HepG2 (cell line): ENCODE data around the gene ABHD17C. TPM values are rescaled to one million over a fixed set of nuclear protein-coding genes. Genes with fewer than 3 reads are reported as not detected.
A peak's percentile ranks its signal among the peaks of the same experiment; 100 is the strongest.

Experiments
- ATF4 ChIP-seq, 2 experiments: fragments of 450-650 bp in 1 of 2; sonication (generic) in 1 of 2; formaldehyde crosslinking; IDR thresholded peaks; 2 replicates each; pipeline versions ENCODE4 v1.5.0 to v1.8.0; 2020 to 2022; ENCODE audit warnings: mild to moderate bottlenecking in 1 of 2, missing genetic modification reagents in 1 of 2
- EP300 ChIP-seq, 3 experiments: sonication (generic) in 1 of 3; formaldehyde crosslinking in 1 of 3; IDR thresholded peaks; 2 replicates each; pipeline versions ENCODE4 v1.5.1 to v1.6.1; 2011 to 2020; ENCODE audit warnings: low read depth in 2 of 3, low read length in 2 of 3, borderline replicate concordance in 1 of 3, improper control_type of control experiment in 1 of 3, mild to moderate bottlenecking in 1 of 3, missing genetic modification reagents in 1 of 3, moderate library complexity in 1 of 3
- FOXA1 ChIP-seq, 2 experiments: fragments of 450-650 bp in 1 of 2; sonication (generic) in 1 of 2; formaldehyde crosslinking in 1 of 2; IDR thresholded peaks; 2 replicates each; pipeline versions ENCODE4 v1.4.0 to v1.6.1; 2016 to 2020; ENCODE audit warnings: missing genetic modification reagents in 1 of 2
- GABPA ChIP-seq, 2 experiments: IDR thresholded peaks; 2 replicates each; pipeline ENCODE4 v1.6.1; 2011 to 2016; ENCODE audit warnings: low read depth in 2 of 2, low read length in 1 of 2, missing biosample characterization in 1 of 2, missing genetic modification characterization in 1 of 2
- JUND ChIP-seq: sonication (generic); formaldehyde crosslinking; IDR thresholded peaks from 2 replicates; pipeline ENCODE4 v1.8.0; 2022; ENCODE audit warnings: mild to moderate bottlenecking, missing genetic modification reagents
- KIAA2018 ChIP-seq: sonication (generic); formaldehyde crosslinking; IDR thresholded peaks from 2 replicates; pipeline ENCODE4 v1.5.0; 2020; ENCODE audit warnings: mild to moderate bottlenecking, missing genetic modification reagents, borderline replicate concordance
- PHF21A ChIP-seq: sonication (generic); formaldehyde crosslinking; IDR thresholded peaks from 2 replicates; pipeline ENCODE4 v1.5.0; 2020; ENCODE audit warnings: mild to moderate bottlenecking, missing genetic modification reagents
- POGZ ChIP-seq: sonication (generic); formaldehyde crosslinking; IDR thresholded peaks from 2 replicates; pipeline ENCODE4 v1.4.0; 2020; ENCODE audit warnings: mild to moderate bottlenecking, missing genetic modification reagents
- SMARCC2 ChIP-seq: fragments of 450-650 bp; IDR thresholded peaks from 2 replicates; pipeline ENCODE4 v1.6.1; 2017; ENCODE audit warnings: antibody characterized with exemption, mild to moderate bottlenecking
- ZHX2 ChIP-seq, 2 experiments: sonication (generic) in 1 of 2; formaldehyde crosslinking in 1 of 2; IDR thresholded peaks; 2 replicates each; pipeline versions ENCODE4 v1.6.1 to v1.9.0; 2014 to 2022; ENCODE audit warnings: antibody characterized with exemption in 1 of 2, borderline replicate concordance in 1 of 2, inconsistent platforms in 1 of 2, low read depth in 1 of 2, missing genetic modification reagents in 1 of 2
- ZNF670 ChIP-seq: sonication (generic); formaldehyde crosslinking; IDR thresholded peaks from 2 replicates; pipeline ENCODE4 v1.8.0; 2022; ENCODE audit warnings: mild to moderate bottlenecking, missing genetic modification reagents, borderline replicate concordance
- ZSCAN25 ChIP-seq: sonication (generic); formaldehyde crosslinking; IDR thresholded peaks from 2 replicates; pipeline ENCODE4 v1.8.0; 2022; ENCODE audit warnings: mild to moderate bottlenecking, missing genetic modification reagents
- polyA plus RNA-seq, 8 experiments: library from polyadenylated mRNA; depleted of rRNA in 3 of 8; stranded (reverse) in 7 of 8; unstranded in 1 of 8; fragments of >200 nt; fragmentation: Illumina TruSeq in 4 of 8; extraction: Trizol in 4 of 8; gene quantifications; 2 replicates each; pipeline versions ENCODE4 v1.2.1 to v1.2.3, GENCODE V29; 2011 to 2016; ENCODE audit warnings: low read depth in 4 of 8, missing spikeins in 1 of 8, mixed read lengths in 1 of 8; ENCODE audit not compliant: insufficient read depth in 1 of 8
- total RNA-seq, 5 experiments: library from RNA; depleted of rRNA; stranded (reverse); fragments of >200 nt; fragmentation: Illumina TruSeq; extraction: Trizol; gene quantifications; 2 replicates each; pipeline ENCODE4 v1.2.3, GENCODE V29; 2016; ENCODE audit warnings: low read depth in 1 of 5

Gene ABHD17C
- total and polyA plus RNA-seq, 2 of the 13 experiments (the other 11 are each of a cell fraction or from before 2014, with no cell fraction given): 2.9 to 3.9 TPM

- peak; percentile 48; the same call in 1 of the 2 replicates for TF ChIP-seq ZHX2 (IDR thresholded peaks at IDR 0.05; ENCODE audit: low read depth)
- TF ChIP-seq ZHX2 (CRISPR knock-in tag; IDR thresholded peaks at IDR 0.05; ENCODE audit: borderline replicate concordance): no peak
- TF ChIP-seq GABPA (IDR thresholded peaks at IDR 0.05; ENCODE audit: low read depth, low read length): no peak
- TF ChIP-seq GABPA (CRISPR knock-in tag; IDR thresholded peaks at IDR 0.05; ENCODE audit: low read depth): no peak
- TF ChIP-seq PHF21A (CRISPR knock-in tag): peak; percentile 84
- TF ChIP-seq ZSCAN25 (CRISPR knock-in tag): no peak
- no peak for TF ChIP-seq KIAA2018 (CRISPR knock-in tag)
- 0 out of 2 replicates have a peak, but pooled peaks have one; percentile 12 for TF ChIP-seq FOXA1 (IDR thresholded peaks at IDR 0.05)
- TF ChIP-seq FOXA1 (CRISPR knock-in tag; IDR thresholded peaks at IDR 0.05): peak; percentile 88
- TF ChIP-seq JUND (CRISPR knock-in tag): peak; percentile 70; the same call in 1 of the 2 replicates
- TF ChIP-seq EP300 (IDR thresholded peaks at IDR 0.05; ENCODE audit: low read depth in 2 of 2, low read length in 2 of 2): peak; percentile 58 to 90; a peak in 3 of 4 replicates
- TF ChIP-seq EP300 (CRISPR knock-in tag; IDR thresholded peaks at IDR 0.05; ENCODE audit: borderline replicate concordance): peak; percentile 97
- TF ChIP-seq POGZ (CRISPR knock-in tag): peak; percentile 22; the same call in 1 of the 2 replicates
- peak in 1 of 2 experiments; percentile 51; a peak in 1 of 4 replicates for TF ChIP-seq ATF4 (CRISPR knock-in tag; IDR thresholded peaks at IDR 0.05)
- 0 out of 2 replicates have a peak, but pooled peaks have one; percentile 41 for TF ChIP-seq ZNF670 (CRISPR knock-in tag)
- no peak for TF ChIP-seq SMARCC2
These were observed 109.9 kb downstream of the ABHD17C start (continued) for GRCh38 chr15:80804970-80805495.
